Breast epithelium (tissue), 4 donors: Measurements from ENCODE around the gene RXRG. TPM values are rescaled to one million over a fixed set of nuclear protein-coding genes. Genes with fewer than 3 reads are reported as not detected.

Source experiments
- DNase-seq, 2 donors: peaks; one replicate each; pipeline ENCODE4 v3.0.0-alpha.2; 2019; ENCODE audit warnings: low spot score in 2 of 2
- H3K27ac ChIP-seq, 2 donors: fragments of 200-600 bp; sonication (generic) in 1 of 2; one replicate each; pipeline ENCODE4 v1.5.1; 2016 to 2019; ENCODE audit warnings: mild to moderate bottlenecking in 1 of 2
- H3K27me3 ChIP-seq, 2 donors: fragments of 200-600 bp; sonication (generic) in 1 of 2; one replicate each; pipeline versions ENCODE4 v1.5.1 to v1.6.0; 2017 to 2019; ENCODE audit warnings: control low read depth in 1 of 2, mild to moderate bottlenecking in 1 of 2
- H3K36me3 ChIP-seq: fragments of 200-600 bp; one replicate; pipeline ENCODE4 v1.5.1; 2019
- H3K4me1 ChIP-seq, 2 donors: fragments of 200-600 bp; sonication (generic); one replicate each; pipeline ENCODE4 v1.5.1; 2016 to 2019; ENCODE audit warnings: control low read depth in 1 of 2
- H3K4me3 ChIP-seq, 3 donors: fragments of 200-600 bp; sonication (generic); 1 replicate in 2 of 3; 2 replicates in 1 of 3; pipeline ENCODE4 v1.5.1; 2016 to 2019; ENCODE audit warnings: mild to moderate bottlenecking in 3 of 3, moderate library complexity in 2 of 3
- H3K9me3 ChIP-seq, 2 donors: fragments of 200-600 bp; sonication (generic) in 1 of 2; one replicate each; pipeline ENCODE4 v1.5.1; 2016 to 2019; ENCODE audit warnings: control low read depth in 1 of 2
- POLR2A ChIP-seq: fragments of 450-650 bp; IDR thresholded peaks from one replicate; pipeline ENCODE4 v1.6.1; 2016; ENCODE audit warnings: antibody characterized with exemption, mild to moderate bottlenecking, moderate library complexity
- POLR2AphosphoS5 ChIP-seq, 3 donors: sonication (generic); formaldehyde crosslinking; IDR thresholded peaks; one replicate each; pipeline ENCODE4 v1.6.1; 2017; ENCODE audit warnings: antibody characterized with exemption in 3 of 3
- intact Hi-C: fragments of 100-400 bp; cut with DNase I; formaldehyde crosslinking; loops from one replicate; pipeline ENCODE4 v1.15.1; 2023; ENCODE audit warnings: low total_unique reads
- total RNA-seq, 3 donors: library from RNA; depleted of rRNA; stranded (reverse); fragments of >200 nt; gene quantifications; one replicate each; pipeline ENCODE4 v1.1.0, GENCODE V29; 2016
- TF ChIP-seq, protein P1 (sequence below), 3 donors: fragments of 450-650 bp; IDR thresholded peaks; one replicate each; pipeline ENCODE4 v1.5.1; 2016 to 2017; ENCODE audit warnings: antibody characterized with exemption in 3 of 3, mild to moderate bottlenecking in 3 of 3, moderate library complexity in 3 of 3

The RXRG gene
- total RNA-seq, 3 donors from 2014 or later = 0.16 TPM; not detected in 2

DNA sequence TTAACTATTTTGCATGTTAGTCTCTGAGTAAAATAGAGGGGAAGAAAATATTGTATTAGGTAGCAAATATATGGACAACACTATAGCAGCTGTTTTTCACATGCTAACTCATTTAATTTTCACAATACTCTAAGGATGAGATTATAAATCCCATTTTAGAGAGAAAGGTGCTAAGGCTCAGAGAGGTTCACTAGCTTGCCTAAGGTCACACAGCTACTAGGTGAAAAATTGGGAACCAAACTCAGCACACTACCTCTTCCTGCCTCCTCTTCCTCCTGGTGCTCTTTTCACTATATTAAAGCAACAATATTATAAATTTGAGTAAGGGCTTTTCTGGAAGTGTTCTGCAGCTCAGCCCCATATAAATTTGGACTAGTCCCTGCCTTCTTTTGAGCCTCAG lies 2.3 kb downstream of the RXRG start:
- Histone ChIP-seq H3K4me3 (no peak overlapping the region), H3K36me3 (no peaks in the 10 kb centered on the region), H3K27me3 (peaks cover 0 to 30% of the 10 kb centered on the region in 2 donors), H3K4me1 (peaks cover 0 to 8% of the 10 kb centered on the region in 2 donors), H3K27ac (no peak overlapping the region), H3K9me3 (no peaks in the 10 kb centered on the region)
- DNase-seq = no peak
- TF ChIP-seq POLR2A = no peak
- no peak for TF ChIP-seq POLR2AphosphoS5 (IDR thresholded peaks at IDR 0.05)
- TF ChIP-seq, protein P1, sequence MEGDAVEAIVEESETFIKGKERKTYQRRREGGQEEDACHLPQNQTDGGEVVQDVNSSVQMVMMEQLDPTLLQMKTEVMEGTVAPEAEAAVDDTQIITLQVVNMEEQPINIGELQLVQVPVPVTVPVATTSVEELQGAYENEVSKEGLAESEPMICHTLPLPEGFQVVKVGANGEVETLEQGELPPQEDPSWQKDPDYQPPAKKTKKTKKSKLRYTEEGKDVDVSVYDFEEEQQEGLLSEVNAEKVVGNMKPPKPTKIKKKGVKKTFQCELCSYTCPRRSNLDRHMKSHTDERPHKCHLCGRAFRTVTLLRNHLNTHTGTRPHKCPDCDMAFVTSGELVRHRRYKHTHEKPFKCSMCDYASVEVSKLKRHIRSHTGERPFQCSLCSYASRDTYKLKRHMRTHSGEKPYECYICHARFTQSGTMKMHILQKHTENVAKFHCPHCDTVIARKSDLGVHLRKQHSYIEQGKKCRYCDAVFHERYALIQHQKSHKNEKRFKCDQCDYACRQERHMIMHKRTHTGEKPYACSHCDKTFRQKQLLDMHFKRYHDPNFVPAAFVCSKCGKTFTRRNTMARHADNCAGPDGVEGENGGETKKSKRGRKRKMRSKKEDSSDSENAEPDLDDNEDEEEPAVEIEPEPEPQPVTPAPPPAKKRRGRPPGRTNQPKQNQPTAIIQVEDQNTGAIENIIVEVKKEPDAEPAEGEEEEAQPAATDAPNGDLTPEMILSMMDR (IDR thresholded peaks at IDR 0.05) = no peak
- intact Hi-C loops = no loop called here

DNA sequence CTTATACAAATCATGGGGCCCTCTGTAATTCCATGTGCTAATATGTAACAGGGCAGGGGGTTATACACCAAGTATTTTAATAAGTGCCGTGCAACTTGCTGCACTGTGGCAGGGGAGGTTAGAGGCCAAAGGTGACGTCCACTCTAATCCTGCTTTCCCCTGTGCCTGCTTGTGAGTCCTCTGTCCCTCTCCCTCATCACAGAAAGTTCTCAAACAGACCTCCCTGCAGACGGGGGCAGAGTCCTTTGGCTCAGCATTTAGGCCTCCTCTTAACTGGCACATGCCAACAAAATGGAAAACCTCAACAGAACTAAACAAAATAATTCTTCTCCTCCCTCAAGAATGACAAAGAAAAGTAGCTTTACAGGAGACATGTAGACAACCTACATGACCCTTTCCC lies 2.9 kb downstream of the RXRG start:
- H3K36me3 ChIP-seq = no peaks in the 10 kb centered on the region
- DNase-seq = no peak
- peaks cover 0 to 8% of the 10 kb centered on the region in 2 donors for H3K4me1 ChIP-seq
- TF ChIP-seq, protein P1 (IDR thresholded peaks at IDR 0.05) = no peak
- TF ChIP-seq POLR2A (no peak), POLR2AphosphoS5 (IDR thresholded peaks at IDR 0.05) (no peak)
- H3K27me3 ChIP-seq = peaks cover 0 to 30% of the 10 kb centered on the region in 2 donors
- no peak overlapping the region for H3K4me3 ChIP-seq
- intact Hi-C loops = no loop called here
- H3K9me3 ChIP-seq = no peaks in the 10 kb centered on the region
- no peak overlapping the region for H3K27ac ChIP-seq

DNA sequence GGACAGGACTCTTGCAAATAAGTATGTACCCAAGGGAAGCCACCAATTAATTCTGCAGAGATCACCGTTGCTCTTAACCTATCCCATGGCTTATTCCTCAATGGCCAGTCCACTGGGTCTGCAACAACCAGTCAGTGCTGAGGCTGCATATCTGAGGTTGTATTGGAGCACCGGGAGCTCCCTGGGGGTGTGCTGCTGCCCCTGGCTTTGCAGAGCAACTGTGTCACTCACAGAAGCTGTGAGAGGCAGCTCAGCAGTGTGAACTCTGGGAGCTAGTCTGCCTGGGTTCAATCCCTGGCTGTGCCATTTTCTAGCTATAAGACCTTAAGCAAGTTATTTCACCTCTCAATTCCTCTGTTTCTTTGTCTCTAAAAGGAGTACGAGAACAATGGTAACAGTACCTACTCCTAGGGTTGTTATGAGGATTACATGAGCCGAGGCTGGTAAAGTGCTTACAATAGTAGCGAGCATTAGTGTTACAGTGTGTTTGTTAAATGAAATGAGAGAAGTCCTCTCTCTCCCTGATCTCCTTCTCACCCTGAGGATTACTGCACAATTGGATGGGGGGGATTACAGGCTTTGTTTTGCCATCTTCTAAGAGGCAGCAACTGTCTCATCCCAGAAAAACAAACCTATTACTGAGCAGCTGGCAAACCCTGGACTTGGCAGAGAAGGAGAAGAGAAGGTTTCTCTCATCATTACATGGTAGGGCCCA lies 3.6 kb downstream of the RXRG start:
- peaks cover 0 to 8% of the 10 kb centered on the region in 2 donors for H3K4me1 ChIP-seq
- H3K27me3 ChIP-seq = peaks cover 0 to 26% of the 10 kb centered on the region in 2 donors
- TF ChIP-seq, protein P1 (IDR thresholded peaks at IDR 0.05) = no peak
- TF ChIP-seq POLR2A = no peak
- TF ChIP-seq POLR2AphosphoS5 (IDR thresholded peaks at IDR 0.05) = no peak
- no peaks in the 10 kb centered on the region for H3K36me3 ChIP-seq
- intact Hi-C loops = no loop called here
- H3K9me3 ChIP-seq = no peaks in the 10 kb centered on the region
- no peak overlapping the region for H3K4me3 ChIP-seq
- no peak overlapping the region for H3K27ac ChIP-seq
- no peak for DNase-seq

DNA sequence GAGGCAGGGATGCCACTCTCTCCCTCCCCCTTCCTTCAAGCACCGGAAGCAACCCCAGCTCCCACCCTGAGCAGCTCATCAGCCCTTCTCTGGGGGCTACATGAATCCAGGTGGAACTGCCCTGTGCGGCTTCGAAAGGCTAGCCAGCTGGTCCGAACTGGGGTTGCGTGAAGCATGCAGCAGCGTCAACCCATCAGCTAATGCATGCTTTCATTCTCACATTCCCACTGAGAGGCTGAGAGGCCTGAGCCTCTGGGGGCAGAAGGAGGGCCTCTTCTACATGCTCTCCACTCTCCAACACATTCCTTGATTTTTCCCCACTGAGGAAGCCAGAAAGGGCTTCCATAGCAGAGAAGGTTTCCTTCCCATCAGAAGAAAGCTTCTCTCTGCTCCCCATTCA lies 5.6 kb downstream of the RXRG start:
- Histone ChIP-seq H3K9me3 (no peaks in the 10 kb centered on the region), H3K27me3 (peaks cover 0 to 9% of the 10 kb centered on the region in 2 donors), H3K4me3 (no peak overlapping the region), H3K27ac (no peak overlapping the region), H3K4me1 (peaks cover 0 to 2% of the 10 kb centered on the region in 2 donors), H3K36me3 (no peaks in the 10 kb centered on the region)
- no peak for DNase-seq
- no peak for TF ChIP-seq POLR2AphosphoS5 (IDR thresholded peaks at IDR 0.05)
- TF ChIP-seq, protein P1 (IDR thresholded peaks at IDR 0.05) = no peak
- no peak for TF ChIP-seq POLR2A
- intact Hi-C loops = no loop called here

DNA sequence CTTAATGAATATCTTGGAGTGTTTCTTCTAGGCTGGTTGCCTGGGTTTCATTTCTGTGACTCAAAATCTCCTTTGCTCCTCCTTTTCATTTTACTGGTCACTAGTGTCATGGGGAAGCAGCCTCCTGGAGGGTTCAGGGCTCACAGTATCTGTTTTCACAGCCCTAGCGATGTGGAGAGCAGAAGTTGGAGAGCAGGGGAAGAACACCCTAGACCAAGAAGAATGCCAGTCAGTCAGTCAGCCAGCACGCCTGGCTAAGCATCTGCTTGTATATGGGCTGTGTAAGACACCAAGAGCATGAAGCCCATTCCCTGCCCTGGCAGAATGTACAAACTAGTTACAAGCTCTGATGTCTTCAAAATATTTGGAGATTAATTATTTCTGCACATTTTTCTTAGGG lies 7.9 kb downstream of the RXRG start:
- Histone ChIP-seq H3K4me1 (no peaks in the 10 kb centered on the region), H3K27me3 (no peaks in the 10 kb centered on the region), H3K36me3 (no peaks in the 10 kb centered on the region), H3K9me3 (no peaks in the 10 kb centered on the region), H3K27ac (no peak overlapping the region), H3K4me3 (no peak overlapping the region)
- intact Hi-C loops = no loop called here
- DNase-seq = no peak
- TF ChIP-seq, protein P1 (IDR thresholded peaks at IDR 0.05) = no peak
- TF ChIP-seq POLR2A (no peak), POLR2AphosphoS5 (IDR thresholded peaks at IDR 0.05) (no peak)
